Germinal center (tissue), 1 donor: ENCODE measurements around the gene MAP3K8.

Experiments
- DNase-seq: peaks from one replicate; pipeline ENCODE4 v3.0.0; 2012; ENCODE audit warnings: mixed read lengths, low spot score

Gene MAP3K8

GRCh38 chr10:30433730-30434272 lies at the start of gene MAP3K8:
Gene MAP3K8 (plus strand): TSS chr10:30434184. CDS start chr10:30438939, 4,755 bp downstream.
- peak; percentile 90 for DNase-seq

GRCh38 chr10:30384701-30385201 lies 49.2 kb upstream of the MAP3K8 start:
- no peak for DNase-seq

DNA sequence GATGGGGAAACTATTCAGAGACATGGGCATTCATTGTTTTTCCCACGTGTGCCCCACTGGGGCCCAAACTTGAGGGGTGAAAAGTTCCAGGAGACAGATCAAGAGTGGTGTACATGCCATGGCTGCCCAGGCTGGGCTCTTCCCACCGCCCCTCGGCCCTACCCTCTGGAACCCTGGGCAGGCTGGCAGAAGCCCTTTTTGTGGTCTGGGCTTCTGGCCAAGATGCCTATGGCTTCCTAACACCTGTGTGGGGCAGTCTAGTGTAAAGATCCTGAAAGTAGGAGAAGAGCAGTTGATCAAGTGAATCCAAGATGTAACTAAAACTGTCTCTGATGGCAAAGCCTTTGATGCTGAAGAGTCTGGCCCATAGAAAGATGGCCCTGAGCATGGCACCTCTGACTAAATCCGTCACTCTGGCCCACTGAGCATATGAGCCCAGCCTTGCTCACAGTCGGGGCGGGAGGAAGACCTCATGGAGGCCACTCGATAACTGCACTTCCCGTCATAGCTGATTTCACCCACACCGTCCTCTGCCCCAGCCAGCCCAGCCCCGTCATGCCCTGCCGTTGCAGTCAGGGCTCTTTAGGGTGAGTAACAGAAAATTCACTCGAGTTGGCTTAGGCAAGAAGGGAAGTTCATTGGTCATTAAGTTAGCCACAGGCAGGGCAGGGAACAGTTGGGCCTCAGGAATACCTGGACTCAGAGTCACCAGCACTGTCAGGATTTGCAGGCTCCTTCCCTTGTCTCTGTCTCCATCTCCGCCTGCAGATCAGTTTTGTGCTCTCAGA lies 47.0 kb upstream of the MAP3K8 start:
- no peak for DNase-seq

DNA sequence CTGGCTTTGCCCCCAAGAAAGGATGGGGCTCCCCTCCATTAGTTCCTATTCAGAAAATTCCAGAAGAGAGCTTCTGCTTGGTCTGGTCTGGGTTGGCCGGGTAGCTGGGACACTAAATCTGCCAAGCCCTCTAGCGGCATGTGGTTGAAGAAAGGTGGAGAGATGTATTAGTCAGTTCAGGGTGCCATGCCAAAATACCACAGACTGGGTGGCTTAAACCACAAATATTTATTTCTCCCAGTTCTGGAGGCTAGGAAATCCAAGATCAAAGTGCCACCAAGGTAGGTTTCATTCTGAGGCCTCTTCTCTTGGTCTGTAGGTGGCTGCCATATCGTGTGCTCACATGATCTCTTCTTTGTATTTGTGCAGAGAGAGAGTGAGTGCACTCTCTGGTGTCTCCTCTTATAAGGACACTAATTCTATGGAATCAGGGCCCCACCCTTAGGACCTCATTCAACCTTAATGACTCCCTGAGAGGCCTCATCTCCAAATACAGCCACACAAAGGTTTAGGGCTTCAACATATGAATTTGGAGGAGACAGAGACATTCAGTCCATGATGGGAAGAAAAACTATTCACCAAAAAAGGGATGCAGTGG lies 46.2 kb upstream of the MAP3K8 start:
- DNase-seq = no peak

DNA sequence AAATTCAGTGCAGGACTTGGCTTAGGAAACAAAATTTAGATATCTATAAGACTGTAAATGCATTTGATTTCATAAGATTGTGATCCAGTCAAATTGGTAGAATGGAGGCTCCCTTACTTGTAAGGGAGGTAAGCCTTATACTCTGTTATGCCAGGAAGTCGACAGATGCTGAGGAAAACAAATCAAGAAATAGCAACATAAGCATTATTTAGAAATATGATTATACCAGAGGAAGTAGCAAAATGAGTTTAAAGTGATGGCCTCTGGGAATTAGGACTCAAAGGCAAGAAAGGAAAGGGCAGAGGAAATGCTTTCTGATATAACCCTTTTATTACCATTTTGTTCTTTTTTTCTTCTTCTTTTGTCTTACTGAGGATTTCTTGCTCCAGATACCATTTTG lies 44.4 kb upstream of the MAP3K8 start:
- no peak for DNase-seq

DNA sequence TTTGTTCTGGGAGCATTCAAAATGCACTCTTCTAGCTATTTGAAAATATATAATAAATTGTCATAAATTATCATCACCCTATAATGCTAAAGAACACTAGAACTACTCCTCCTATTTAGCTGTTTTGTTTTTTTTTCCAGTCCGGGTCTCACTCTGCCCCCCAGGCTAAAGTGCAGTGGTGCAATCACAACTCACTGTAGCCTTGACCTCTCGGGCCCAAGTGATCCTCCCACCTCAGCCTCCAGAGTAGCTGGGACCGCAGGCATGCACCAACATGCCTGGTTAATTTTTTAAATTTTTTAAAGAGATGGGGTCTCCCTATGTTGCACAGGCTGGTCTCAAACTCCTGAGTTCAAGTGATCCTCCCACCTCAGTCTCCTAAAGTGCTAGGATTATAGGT lies 43.8 kb upstream of the MAP3K8 start:
- no peak for DNase-seq

- no peak for DNase-seq
Observed at GRCh38 chr10:30391266-30391665, 42.7 kb upstream of the MAP3K8 start.

- DNase-seq = peak; percentile 87
Observed at GRCh38 chr10:30392564-30392990, 41.4 kb upstream of the MAP3K8 start.

- no peak for DNase-seq
Observed at GRCh38 chr10:30396293-30396692, 37.7 kb upstream of the MAP3K8 start.

GRCh38 chr10:30396698-30397097 lies 37.3 kb upstream of the MAP3K8 start:
- no peak for DNase-seq

DNA sequence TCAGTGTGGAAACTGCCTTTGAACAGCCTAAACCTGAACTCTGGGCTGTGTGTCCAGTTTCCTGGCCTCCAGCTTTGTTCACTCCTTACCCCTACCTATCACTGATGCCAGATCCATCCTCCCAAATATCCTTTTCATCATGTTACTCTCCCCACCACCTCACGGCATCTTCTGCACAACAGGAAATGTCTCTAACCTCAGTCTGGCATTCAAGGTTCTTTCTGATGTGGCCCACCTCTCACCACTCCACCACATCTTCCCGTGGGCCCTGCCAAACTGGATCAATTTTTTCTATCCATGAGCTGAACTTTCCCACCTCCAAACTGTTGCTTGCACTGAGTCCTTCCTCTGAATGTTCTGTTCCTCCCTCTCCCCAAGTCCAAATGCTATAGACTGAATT lies 35.8 kb upstream of the MAP3K8 start:
- no peak for DNase-seq

DNA sequence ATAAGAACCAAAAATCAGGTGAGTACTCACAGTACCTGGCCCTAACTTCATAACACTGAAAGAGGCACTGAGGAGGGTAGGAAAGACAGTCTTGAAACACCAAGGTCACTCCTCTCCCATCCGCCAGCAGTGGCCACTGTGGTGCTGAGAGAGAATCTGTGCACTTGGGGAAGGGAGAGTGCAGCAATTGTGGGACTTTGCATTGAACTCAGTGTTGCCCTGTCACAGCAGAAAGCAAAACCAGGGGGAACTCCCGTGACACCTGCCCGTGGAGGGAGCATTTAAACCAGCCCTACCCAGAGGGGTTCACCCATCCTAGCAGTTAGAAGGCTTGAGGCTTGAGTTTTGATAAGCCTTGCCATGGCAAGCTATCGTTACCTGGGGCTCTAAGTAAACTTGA lies 35.2 kb upstream of the MAP3K8 start:
- no peak for DNase-seq

GRCh38 chr10:30403494-30403893 lies 30.5 kb upstream of the MAP3K8 start:
- no peak for DNase-seq

GRCh38 chr10:30404540-30404939 lies 29.4 kb upstream of the MAP3K8 start:
- no peak for DNase-seq

DNA sequence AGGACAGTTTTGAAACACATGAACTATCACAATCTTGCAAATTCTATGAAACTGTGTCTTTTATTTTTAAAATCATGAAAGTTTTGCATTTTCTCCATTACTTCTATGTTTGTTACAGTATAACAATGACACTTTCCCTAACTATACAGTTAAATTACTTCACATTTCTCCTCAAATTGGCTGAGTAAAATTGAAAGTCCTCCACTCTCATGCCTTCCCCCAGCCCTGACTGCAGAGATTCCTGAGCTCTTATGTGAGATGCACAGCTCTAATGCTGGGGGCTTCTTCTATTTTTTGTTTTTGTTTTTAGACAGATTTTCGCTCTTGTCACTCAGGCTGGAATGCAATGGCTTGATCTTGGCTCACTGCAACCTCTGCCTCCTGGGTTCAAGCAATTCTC lies 22.7 kb upstream of the MAP3K8 start:
- DNase-seq = no peak

DNA sequence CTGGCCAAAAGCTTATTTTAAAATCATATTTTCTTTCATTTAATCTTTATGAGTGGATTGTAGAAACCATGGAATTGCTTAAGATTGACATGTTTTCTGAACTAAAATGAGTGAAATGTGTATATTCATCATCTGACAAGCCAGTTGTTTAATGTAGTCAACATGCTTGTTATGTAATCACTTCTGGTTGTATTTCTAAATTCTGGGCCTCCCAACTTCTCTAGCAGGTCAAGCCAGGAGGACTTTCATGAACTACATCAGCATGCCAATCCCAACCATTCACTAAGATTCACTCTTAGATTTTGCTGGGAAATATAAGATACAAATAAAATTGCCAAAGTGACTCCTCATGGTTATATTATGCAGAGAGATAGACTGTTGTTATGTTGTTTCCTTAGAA lies 21.1 kb upstream of the MAP3K8 start:
- DNase-seq = no peak

DNA sequence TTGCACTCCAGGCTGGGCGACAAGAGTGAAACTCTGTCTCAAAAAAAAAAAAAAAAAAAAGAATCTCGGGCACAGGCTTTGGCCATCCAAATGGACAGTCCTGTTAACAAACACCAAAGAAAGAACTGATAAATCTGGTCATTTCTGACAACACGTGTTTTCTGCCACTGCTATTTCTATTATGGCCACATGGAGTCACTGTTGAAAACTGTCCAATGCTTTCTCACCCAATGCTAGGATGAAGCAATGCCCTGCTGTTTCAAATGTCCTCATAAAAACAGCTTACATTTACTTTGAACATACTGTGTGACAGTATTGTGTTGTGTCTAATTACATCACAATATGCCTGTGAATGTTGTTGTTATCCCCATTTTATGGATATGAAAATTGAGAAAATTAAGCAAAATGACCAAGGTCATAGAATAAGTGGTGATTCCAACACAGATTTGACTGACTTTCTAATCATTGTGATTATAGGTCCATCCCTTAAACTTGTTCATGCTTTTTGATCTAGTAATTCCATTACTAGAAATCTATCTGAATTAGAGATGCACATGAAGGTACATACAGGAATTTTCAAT lies 19.9 kb upstream of the MAP3K8 start:
- peak; percentile 62 for DNase-seq

DNA sequence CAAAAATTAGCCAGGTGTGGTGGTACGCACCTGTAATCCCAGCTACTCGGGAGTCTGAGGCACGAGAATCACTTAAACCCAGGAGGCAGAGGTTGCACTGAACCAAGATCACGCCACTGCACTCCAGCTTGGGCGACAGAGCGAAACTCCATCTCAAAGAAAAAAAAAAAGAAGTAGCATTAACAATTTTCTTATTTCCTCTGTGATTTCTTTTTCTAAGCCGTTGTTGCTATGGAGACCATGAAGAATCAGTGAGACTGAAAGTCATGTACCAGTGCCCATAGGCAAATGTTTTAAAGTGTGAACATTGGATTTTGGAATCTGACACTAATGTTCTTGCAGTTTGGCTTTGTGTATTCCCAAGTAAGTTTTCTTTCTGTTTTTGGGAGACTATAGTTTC lies 18.4 kb upstream of the MAP3K8 start:
- DNase-seq = peak; percentile 74

- DNase-seq = no peak
Observed at GRCh38 chr10:30417301-30417700, 16.7 kb upstream of the MAP3K8 start.

- DNase-seq = peak; percentile 47
Observed at GRCh38 chr10:30420266-30420665, 13.7 kb upstream of the MAP3K8 start.

- DNase-seq = no peak
Observed at GRCh38 chr10:30420766-30421165, 13.2 kb upstream of the MAP3K8 start.

GRCh38 chr10:30422151-30422695 lies 11.8 kb upstream of the MAP3K8 start:
- no peak for DNase-seq
